Gastrocnemius medialis (tissue), 4 donors: Measurements from ENCODE around the gene ATP2C2. TPM values are rescaled to one million over a fixed set of nuclear protein-coding genes. Genes with fewer than 3 reads are reported as not detected.

Experiments used
- ATAC-seq, 2 donors: fragments of 150-250 bp; one replicate each; pipeline ENCODE4 v1.9.1; 2016
- DNase-seq, 2 donors: peaks; one replicate each; pipeline ENCODE4 v3.0.0-alpha.2; 2019
- H3K27ac ChIP-seq, 4 donors: fragments of 200-600 bp; sonication (generic); 1 replicate in 1 of 4; 2 replicates in 3 of 4; pipeline ENCODE4 v1.5.1; 2016 to 2018; ENCODE audit warnings: mild to moderate bottlenecking in 2 of 4, moderate library complexity in 1 of 4
- H3K27me3 ChIP-seq, 3 donors: fragments of 200-600 bp; sonication (generic) in 2 of 3; 1 replicate in 1 of 3; 2 replicates in 2 of 3; pipeline versions ENCODE4 v1.5.1 to v1.6.0; 2016 to 2019; ENCODE audit warnings: mild to moderate bottlenecking in 1 of 3, moderate library complexity in 1 of 3
- H3K36me3 ChIP-seq, 2 donors: fragments of 200-600 bp; sonication (generic) in 1 of 2; one replicate each; pipeline ENCODE4 v1.5.1; 2017 to 2018
- H3K4me1 ChIP-seq, 2 donors: fragments of 200-600 bp; sonication (generic) in 1 of 2; one replicate each; pipeline ENCODE4 v1.5.1; 2016 to 2017; ENCODE audit warnings: mild to moderate bottlenecking in 2 of 2
- H3K4me3 ChIP-seq, 4 donors: fragments of 200-600 bp; sonication (generic) in 3 of 4; 1 replicate in 1 of 4; 2 replicates in 3 of 4; pipeline ENCODE4 v1.5.1; 2016 to 2019; ENCODE audit warnings: mild to moderate bottlenecking in 2 of 4
- H3K9me3 ChIP-seq, 3 donors: fragments of 200-600 bp; sonication (generic) in 2 of 3; 1 replicate in 1 of 3; 2 replicates in 2 of 3; pipeline ENCODE4 v1.5.1; 2016 to 2019
- CTCF ChIP-seq, 5 experiments: fragments of 450-650 bp in 3 of 5; fragments of 200-600 bp in 2 of 5; sonication (generic) in 2 of 5; IDR thresholded peaks in 4 of 5; conservative IDR thresholded peaks in 1 of 5; 1 replicate in 4 of 5; 2 replicates in 1 of 5; pipeline ENCODE4 v1.5.1; 2016 to 2019; ENCODE audit warnings: antibody characterized with exemption in 5 of 5, mild to moderate bottlenecking in 3 of 5, moderate library complexity in 3 of 5
- POLR2A ChIP-seq, 2 donors: fragments of 450-650 bp; IDR thresholded peaks; one replicate each; pipeline ENCODE4 v1.6.1; 2017; ENCODE audit warnings: antibody characterized with exemption in 2 of 2, mild to moderate bottlenecking in 2 of 2, moderate library complexity in 2 of 2
- in situ Hi-C, 4 donors: fragments of 200-750 bp; cut with MboI; loops; one replicate each; pipeline versions ENCODE4 v1.15.0 to v1.8.0; 2017; ENCODE audit warnings: low sequenced_read_pairs in 4 of 4
- intact Hi-C: fragments of 100-400 bp; cut with DNase I; formaldehyde crosslinking; loops from one replicate; pipeline ENCODE4 v1.15.1; 2023; ENCODE audit warnings: low total_unique reads
- total RNA-seq, 4 donors: library from RNA; depleted of rRNA; stranded (reverse); fragments of >200 nt; gene quantifications; one replicate each; pipeline versions ENCODE4 v1.1.0 to v1.2.3, GENCODE V29; 2016

ATP2C2 gene
- total RNA-seq, 4 donors from 2014 or later, result 0.44 TPM; not detected in 3

- intact Hi-C loops, result no loop called here
Observed at GRCh38 chr16:84367297-84367680, 1.0 kb upstream of the ATP2C2 start.

GRCh38 chr16:84367750-84368307 is 509 bp upstream of the ATP2C2 start:
- ATAC-seq (no peak), DNase-seq (no peak)
- Histone ChIP-seq H3K4me1 (no peaks in the 10 kb centered on the region), H3K27me3 (peaks cover 31 to 44% (median 44%) of the 10 kb centered on the region in 3 donors), H3K4me3 (no peak overlapping the region), H3K27ac (no peak overlapping the region), H3K36me3 (no peaks in the 10 kb centered on the region), H3K9me3 (no peaks in the 10 kb centered on the region)
- in situ Hi-C loops, result no loop called here
- TF ChIP-seq POLR2A (IDR thresholded peaks at IDR 0.05) (no peak), CTCF (IDR thresholded peaks at IDR 0.05 in 4 of 5, conservative IDR thresholded peaks at IDR 0.05 in 1 of 5) (no peak)
- intact Hi-C loops, result no loop called here

More at GRCh38 chr16:84367297-84367680, 1.0 kb upstream of the ATP2C2 start:
- peaks cover 31 to 44% (median 44%) of the 10 kb centered on the region in 3 donors for H3K27me3 ChIP-seq
- no peak overlapping the region for H3K27ac ChIP-seq
- in situ Hi-C loops, result no loop called here
- no peaks in the 10 kb centered on the region for H3K9me3 ChIP-seq
- no peak for ATAC-seq
- no peak for TF ChIP-seq CTCF (IDR thresholded peaks at IDR 0.05 in 4 of 5, conservative IDR thresholded peaks at IDR 0.05 in 1 of 5)
- no peak for TF ChIP-seq POLR2A (IDR thresholded peaks at IDR 0.05)
- DNase-seq, result no peak
- H3K4me3 ChIP-seq, result no peak overlapping the region
- no peaks in the 10 kb centered on the region for H3K36me3 ChIP-seq
- no peaks in the 10 kb centered on the region for H3K4me1 ChIP-seq

GRCh38 chr16:84369105-84369504 is 767 bp downstream of the ATP2C2 start:
- no peak for DNase-seq
- Histone ChIP-seq H3K9me3 (no peaks in the 10 kb centered on the region), H3K36me3 (no peaks in the 10 kb centered on the region), H3K4me3 (no peak overlapping the region), H3K4me1 (no peaks in the 10 kb centered on the region), H3K27ac (no peak overlapping the region), H3K27me3 (peaks cover 31 to 44% (median 44%) of the 10 kb centered on the region in 3 donors)
- in situ Hi-C loops (no loop called here), intact Hi-C loops (no loop called here)
- TF ChIP-seq CTCF (IDR thresholded peaks at IDR 0.05 in 4 of 5, conservative IDR thresholded peaks at IDR 0.05 in 1 of 5) (no peak), POLR2A (IDR thresholded peaks at IDR 0.05) (no peak)
- no peak for ATAC-seq

GRCh38 chr16:84369938-84370627 is 1.7 kb downstream of the ATP2C2 start:
- Histone ChIP-seq H3K27ac (no peak overlapping the region), H3K4me3 (no peak overlapping the region), H3K27me3 (peaks cover 31 to 44% (median 44%) of the 10 kb centered on the region in 3 donors), H3K9me3 (no peaks in the 10 kb centered on the region), H3K4me1 (no peaks in the 10 kb centered on the region), H3K36me3 (no peaks in the 10 kb centered on the region)
- ATAC-seq, result no peak
- intact Hi-C loops, result no loop called here
- no peak for DNase-seq
- in situ Hi-C loops, result no loop called here
- TF ChIP-seq POLR2A (IDR thresholded peaks at IDR 0.05), result no peak
- no peak for TF ChIP-seq CTCF (IDR thresholded peaks at IDR 0.05 in 4 of 5, conservative IDR thresholded peaks at IDR 0.05 in 1 of 5)
